Vagina (tissue), 2 donors: ENCODE results near the gene TAF11L3.
"Not testable (repeated sequence)": the region's sequence is repeated elsewhere in the genome, so short reads cannot be mapped to it uniquely, and the experiment has no call there.

Source experiments
- POLR2A ChIP-seq, 2 donors: fragments of 450-650 bp; IDR thresholded peaks; one replicate each; pipeline ENCODE4 v1.6.1; 2017; ENCODE audit warnings: antibody characterized with exemption in 2 of 2, mild to moderate bottlenecking in 2 of 2, moderate library complexity in 2 of 2
- POLR2AphosphoS5 ChIP-seq, 2 donors: sonication (generic); formaldehyde crosslinking; IDR thresholded peaks; one replicate each; pipeline ENCODE4 v1.9.0; 2017; ENCODE audit warnings: antibody characterized with exemption in 2 of 2, mild to moderate bottlenecking in 2 of 2, low read depth in 1 of 2; ENCODE audit not compliant: insufficient read depth in 1 of 2
- TF ChIP-seq, protein P1 (sequence below), 3 experiments: fragments of 450-650 bp in 2 of 3; fragments of 200-600 bp in 1 of 3; sonication (generic) in 1 of 3; IDR thresholded peaks; one replicate each; pipeline ENCODE4 v1.5.1; 2017 to 2019; ENCODE audit warnings: antibody characterized with exemption in 3 of 3, mild to moderate bottlenecking in 2 of 3, moderate library complexity in 2 of 3

GRCh38 chr5:17519508-17519907, 1.3 kb downstream of the TAF11L3 start:
- TF ChIP-seq, protein P1, sequence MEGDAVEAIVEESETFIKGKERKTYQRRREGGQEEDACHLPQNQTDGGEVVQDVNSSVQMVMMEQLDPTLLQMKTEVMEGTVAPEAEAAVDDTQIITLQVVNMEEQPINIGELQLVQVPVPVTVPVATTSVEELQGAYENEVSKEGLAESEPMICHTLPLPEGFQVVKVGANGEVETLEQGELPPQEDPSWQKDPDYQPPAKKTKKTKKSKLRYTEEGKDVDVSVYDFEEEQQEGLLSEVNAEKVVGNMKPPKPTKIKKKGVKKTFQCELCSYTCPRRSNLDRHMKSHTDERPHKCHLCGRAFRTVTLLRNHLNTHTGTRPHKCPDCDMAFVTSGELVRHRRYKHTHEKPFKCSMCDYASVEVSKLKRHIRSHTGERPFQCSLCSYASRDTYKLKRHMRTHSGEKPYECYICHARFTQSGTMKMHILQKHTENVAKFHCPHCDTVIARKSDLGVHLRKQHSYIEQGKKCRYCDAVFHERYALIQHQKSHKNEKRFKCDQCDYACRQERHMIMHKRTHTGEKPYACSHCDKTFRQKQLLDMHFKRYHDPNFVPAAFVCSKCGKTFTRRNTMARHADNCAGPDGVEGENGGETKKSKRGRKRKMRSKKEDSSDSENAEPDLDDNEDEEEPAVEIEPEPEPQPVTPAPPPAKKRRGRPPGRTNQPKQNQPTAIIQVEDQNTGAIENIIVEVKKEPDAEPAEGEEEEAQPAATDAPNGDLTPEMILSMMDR (IDR thresholded peaks at IDR 0.05), result not testable (repeated sequence)
- TF ChIP-seq POLR2AphosphoS5 (IDR thresholded peaks at IDR 0.05; ENCODE audit: insufficient read depth in 1 of 2, low read depth in 1 of 2); POLR2A (IDR thresholded peaks at IDR 0.05): not testable (repeated sequence)
